AG08395 (cell line): ENCODE measurements around the gene SART1.
"Not testable (repeated sequence)": the region's sequence is repeated elsewhere in the genome, so short reads cannot be mapped to it uniquely, and the experiment has no call there.

ENCODE experiments used
- DNase-seq: peaks from one replicate; pipeline ENCODE4 v3.0.0; 2012; ENCODE audit warnings: mixed read lengths, low spot score

SART1 gene

DNA sequence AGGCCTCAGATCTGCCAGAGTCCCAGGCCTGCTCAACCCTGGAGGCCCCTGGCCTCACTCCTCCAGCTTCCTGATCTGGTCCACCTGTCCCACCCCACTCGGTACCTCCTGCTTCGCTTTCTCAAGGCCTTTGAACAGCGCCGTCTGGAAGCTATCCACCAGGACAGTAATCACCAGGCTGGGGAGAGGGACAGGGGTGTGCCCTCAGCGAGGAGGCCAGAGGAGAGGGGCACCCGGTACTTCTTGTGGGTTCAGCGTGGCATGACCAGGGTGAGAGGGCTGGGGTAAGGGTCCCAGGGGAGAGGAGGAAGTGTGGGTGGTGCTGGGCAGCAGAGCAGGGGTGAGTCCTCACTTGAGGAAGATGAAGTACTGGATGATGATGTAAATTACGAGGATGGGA is 58.7 kb downstream of the SART1 start:
- no peak for DNase-seq

DNA sequence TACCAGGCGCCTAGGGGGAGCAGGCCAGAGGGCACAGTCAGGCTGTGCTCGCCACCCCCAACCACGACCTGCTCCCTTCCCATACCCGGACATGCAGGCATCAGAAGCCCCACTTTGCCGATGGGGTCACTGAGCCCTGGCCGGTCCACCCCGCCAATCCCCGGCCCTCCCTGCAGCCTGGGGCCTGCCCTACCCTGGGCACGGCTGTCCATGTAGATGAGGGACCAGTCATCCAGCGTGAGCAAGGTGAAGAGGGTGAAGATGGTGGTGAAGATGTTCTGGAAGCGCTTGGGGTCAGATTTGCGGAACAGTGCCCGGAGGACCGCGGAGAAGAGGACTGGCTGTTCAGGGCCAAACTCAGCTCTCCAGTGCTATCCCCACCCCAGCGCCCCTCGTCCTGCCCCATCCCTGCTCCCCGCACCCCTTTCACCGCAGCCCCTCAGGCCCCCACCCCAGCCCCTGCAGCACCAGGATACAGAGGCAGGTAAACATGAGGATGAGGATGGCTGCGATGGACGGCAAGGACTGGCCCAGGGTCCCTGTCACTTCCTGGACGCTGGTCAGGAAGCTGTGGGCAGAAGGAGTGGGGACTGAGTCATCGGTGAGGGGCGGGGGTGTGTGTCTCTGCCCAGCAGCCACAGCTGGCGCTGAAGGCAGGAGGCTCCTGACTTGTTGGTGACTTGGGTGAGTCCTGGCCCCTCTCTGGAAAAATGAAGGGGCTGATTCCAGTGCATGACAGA is 59.3 kb downstream of the SART1 start:
- peak; percentile 89 for DNase-seq

DNA sequence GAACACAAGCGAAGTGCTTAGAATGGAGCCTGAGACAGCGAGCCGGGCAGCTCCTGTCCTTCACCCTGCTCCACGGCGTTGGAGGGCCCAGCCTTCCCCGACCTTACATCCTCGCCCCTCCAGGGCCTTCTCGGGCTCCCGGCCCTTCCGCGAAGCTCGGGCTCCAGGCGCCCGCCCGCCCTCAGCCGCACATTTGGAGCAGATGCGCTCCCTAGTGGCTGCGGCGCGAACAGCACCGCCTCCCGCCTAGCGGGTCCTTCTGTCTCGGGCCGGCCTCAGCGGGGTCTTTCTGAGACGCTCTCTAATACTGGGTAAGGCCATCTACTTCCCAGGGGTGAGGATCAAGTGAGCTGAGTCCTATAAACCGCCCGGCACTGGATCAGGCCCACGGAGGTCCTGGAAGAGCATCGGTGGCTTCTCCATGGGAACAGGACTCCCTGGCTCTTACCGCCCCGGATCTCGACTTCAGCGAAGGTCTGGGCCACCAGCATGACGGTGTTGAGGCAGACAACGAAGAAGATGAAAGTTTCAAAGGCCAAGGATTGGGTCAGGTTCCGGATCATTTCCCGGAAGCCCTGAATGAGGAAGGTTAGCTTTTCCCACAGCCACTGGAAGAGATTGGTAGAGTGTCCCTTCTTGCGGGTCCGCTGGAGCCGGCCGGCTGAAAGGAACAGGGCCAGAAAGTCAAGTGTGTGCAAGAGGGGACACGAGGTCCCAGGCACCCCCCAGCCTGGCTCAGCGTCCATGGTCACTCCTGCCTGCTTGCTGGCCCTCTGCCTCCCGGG is 61.1 kb downstream of the SART1 start:
- DNase-seq = peak; percentile 86

DNA sequence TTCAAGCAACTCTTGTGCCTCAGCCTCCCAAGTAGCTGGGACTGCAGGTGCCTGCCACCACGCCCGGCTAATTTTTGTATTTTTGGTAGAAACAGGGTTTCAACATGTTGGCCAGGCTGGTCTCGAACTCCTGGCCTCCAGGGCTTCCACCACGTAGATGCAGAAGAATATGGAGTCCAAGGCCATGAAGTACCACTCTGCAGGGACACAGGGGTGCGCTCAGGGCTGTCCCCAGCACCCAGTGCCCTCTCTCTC is 61.6 kb downstream of the SART1 start:
- DNase-seq = not testable (repeated sequence)

DNA sequence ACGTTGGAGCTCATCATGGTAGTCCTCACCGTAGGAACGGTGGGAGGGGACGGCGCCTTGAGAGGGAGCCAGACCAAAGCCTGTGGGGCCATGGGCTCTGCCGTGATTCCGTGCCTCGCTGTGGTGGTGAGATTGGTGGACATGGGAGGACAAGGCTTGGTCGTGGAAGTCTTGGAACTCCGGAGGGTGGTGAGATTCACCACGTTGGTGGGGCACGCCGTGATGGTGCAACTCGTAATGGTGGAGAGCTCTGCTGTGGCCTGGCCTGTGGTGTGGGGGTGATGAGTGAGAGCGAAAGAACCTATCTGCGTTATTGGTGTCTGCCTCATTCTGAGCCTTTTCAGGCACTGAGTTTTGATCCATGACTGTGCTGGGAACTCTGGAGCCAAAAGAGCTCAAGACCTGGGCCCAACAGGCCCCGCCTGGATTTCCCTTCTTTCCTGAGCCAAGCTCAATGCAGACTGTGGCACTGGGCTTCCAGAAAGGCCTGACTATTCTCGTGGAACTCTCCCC is 64.5 kb downstream of the SART1 start, which contains the start of gene CATSPER1:
Gene CATSPER1 (minus strand): TSS at position 463 of the 513 bp plus-strand sequence. CDS start 100 bp downstream, at position 363.
- DNase-seq = no peak
